HEK293T (cell line): Measurements from ENCODE around the gene PREP.

ENCODE experiments used
- SP1 ChIP-seq: fragments of 450-650 bp; IDR thresholded peaks from 2 replicates; pipeline ENCODE4 v1.6.1; 2017
- TF ChIP-seq, protein P1 (sequence below): fragments of 450-650 bp; IDR thresholded peaks from 2 replicates; pipeline ENCODE4 v1.6.1; 2016

DNA sequence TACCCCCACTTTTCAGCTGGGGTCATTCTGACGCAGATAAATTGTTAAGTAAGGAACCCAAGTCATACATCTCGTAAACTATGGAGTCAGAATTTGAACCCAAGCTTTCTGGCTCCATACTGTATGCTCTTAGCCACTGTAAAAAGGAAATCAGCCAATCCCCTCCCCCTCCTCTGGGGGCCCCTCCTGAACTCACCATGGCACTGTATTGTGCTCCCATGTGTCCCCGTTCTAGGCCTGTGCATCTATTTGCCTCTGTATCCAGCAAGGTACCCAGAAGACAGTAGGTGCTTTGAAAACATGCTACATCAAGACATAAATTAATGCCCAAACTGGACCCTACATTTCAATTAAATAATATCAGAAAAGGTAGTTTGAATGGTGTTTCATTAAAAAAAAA is 98.5 kb downstream of the PREP start:
- TF ChIP-seq SP1, result no peak
- TF ChIP-seq, protein P1, sequence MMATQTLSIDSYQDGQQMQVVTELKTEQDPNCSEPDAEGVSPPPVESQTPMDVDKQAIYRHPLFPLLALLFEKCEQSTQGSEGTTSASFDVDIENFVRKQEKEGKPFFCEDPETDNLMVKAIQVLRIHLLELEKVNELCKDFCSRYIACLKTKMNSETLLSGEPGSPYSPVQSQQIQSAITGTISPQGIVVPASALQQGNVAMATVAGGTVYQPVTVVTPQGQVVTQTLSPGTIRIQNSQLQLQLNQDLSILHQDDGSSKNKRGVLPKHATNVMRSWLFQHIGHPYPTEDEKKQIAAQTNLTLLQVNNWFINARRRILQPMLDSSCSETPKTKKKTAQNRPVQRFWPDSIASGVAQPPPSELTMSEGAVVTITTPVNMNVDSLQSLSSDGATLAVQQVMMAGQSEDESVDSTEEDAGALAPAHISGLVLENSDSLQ, result no peak
